Measurements from ENCODE around the gene A2M. TPM values are rescaled to one million over a fixed set of nuclear protein-coding genes. Genes with fewer than 3 reads are reported as not detected.
A peak's percentile ranks its signal among the peaks of the same experiment; 100 is the strongest.

The A2M gene
- total and polyA plus RNA-seq, 2 of the 13 experiments (the other 11 are each of a cell fraction or from before 2014, with no cell fraction given), result 2,807 to 6,551 TPM

GRCh38 chr12:9066183-9066623, 49.5 kb downstream of the A2M start (continued):
- TF ChIP-seq MXD1 (CRISPR knock-in tag; IDR thresholded peaks at IDR 0.05) (no peak), MZF1 (CRISPR knock-in tag; IDR thresholded peaks at IDR 0.05; ENCODE audit: borderline replicate concordance) (no peak), POLR2AphosphoS2 (IDR thresholded peaks at IDR 0.05; ENCODE audit: low read depth, low read length) (peak; percentile 87), NFKB2 (CRISPR knock-in tag; IDR thresholded peaks at IDR 0.05; ENCODE audit: borderline replicate concordance) (no peak; the same call in 1 of the 2 replicates), EP300 (IDR thresholded peaks at IDR 0.05; ENCODE audit: low read depth in 2 of 2, low read length in 2 of 2) (no peak), EP300 (CRISPR knock-in tag; IDR thresholded peaks at IDR 0.05; ENCODE audit: borderline replicate concordance) (0 out of 2 replicates have a peak, but pooled peaks have one; percentile 23), ZBTB3 (CRISPR knock-in tag; IDR thresholded peaks at IDR 0.05; ENCODE audit: borderline replicate concordance, low read depth) (no peak), ZNF883 (CRISPR knock-in tag; IDR thresholded peaks at IDR 0.05; ENCODE audit: not compliant biosample characterization) (no peak), JUND (CRISPR knock-in tag; IDR thresholded peaks at IDR 0.05) (no peak), CHCHD3 (CRISPR knock-in tag; IDR thresholded peaks at IDR 0.05) (0 out of 2 replicates have a peak, but pooled peaks have one; percentile 61), PCBP1 (IDR thresholded peaks at IDR 0.05; ENCODE audit: borderline replicate concordance, low read depth, low read length) (0 out of 2 replicates have a peak, but pooled peaks have one; percentile 72), SP1 (IDR thresholded peaks at IDR 0.05) (no peak), SP1 (CRISPR knock-in tag; IDR thresholded peaks at IDR 0.05) (no peak), NR2F2 (IDR thresholded peaks at IDR 0.05; ENCODE audit: borderline replicate concordance, low read depth) (0 out of 2 replicates have a peak, but pooled peaks have one; percentile 9), ZNF589 (CRISPR knock-in tag; conservative IDR thresholded peaks at IDR 0.05) (peak; percentile 70; the same call in 1 of the 2 replicates), ZNF777 (CRISPR knock-in tag; IDR thresholded peaks at IDR 0.05) (peak; percentile 28; the same call in 1 of the 2 replicates), ATF3 (CRISPR knock-in tag; IDR thresholded peaks at IDR 0.05) (no peak), ZNF879 (CRISPR knock-in tag; IDR thresholded peaks at IDR 0.05) (no peak), ZZZ3 (CRISPR knock-in tag; IDR thresholded peaks at IDR 0.05; ENCODE audit: borderline replicate concordance) (no peak), IRX3 (CRISPR knock-in tag; IDR thresholded peaks at IDR 0.05; ENCODE audit: borderline replicate concordance, low read depth) (peak; percentile 90), ZNF367 (CRISPR knock-in tag; IDR thresholded peaks at IDR 0.05; ENCODE audit: borderline replicate concordance) (peak; percentile 91), ZBTB44 (CRISPR knock-in tag; IDR thresholded peaks at IDR 0.05) (peak; percentile 43; the same call in 1 of the 2 replicates), TOE1 (CRISPR knock-in tag; IDR thresholded peaks at IDR 0.05) (0 out of 2 replicates have a peak, but pooled peaks have one; percentile 9), CAMTA2 (CRISPR knock-in tag; IDR thresholded peaks at IDR 0.05; ENCODE audit: borderline replicate concordance) (no peak)

Measured in HepG2 (cell line).